ENCODE results near the gene GABRG3.

DNA sequence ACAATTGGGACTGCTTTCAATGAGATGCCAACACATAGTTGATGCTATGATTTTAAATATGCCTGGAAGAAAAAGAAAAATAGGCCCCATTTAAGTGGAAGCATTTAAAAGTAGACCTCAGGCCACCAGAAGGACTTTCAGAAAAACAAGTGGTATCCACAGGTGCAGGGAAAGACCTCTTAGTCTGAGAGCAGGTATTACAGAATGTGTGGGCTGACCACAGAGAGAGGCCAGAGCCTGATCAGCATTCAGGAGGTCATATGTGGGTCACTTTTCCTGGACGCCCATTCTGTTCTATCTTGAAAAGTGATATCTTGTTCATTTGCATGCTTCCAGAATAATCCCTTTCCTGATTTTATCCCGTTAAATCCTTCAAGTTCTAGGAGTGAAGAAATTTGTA lies 95.5 kb downstream of the GABRG3 start:
- no peak for TF ChIP-seq POLR2A (IDR thresholded peaks at IDR 0.05; ENCODE audit: low read depth, low read length)
- no peak for TF ChIP-seq POU2F2 (IDR thresholded peaks at IDR 0.05; ENCODE audit: low read depth, low read length)
- no peak for TF ChIP-seq TAF1 (IDR thresholded peaks at IDR 0.05; ENCODE audit: low read depth, low read length)
- TF ChIP-seq SPI1 (IDR thresholded peaks at IDR 0.05; ENCODE audit: low read depth, low read length) = no peak
- TF ChIP-seq POLR2AphosphoS5 (IDR thresholded peaks at IDR 0.05; ENCODE audit: low read depth, low read length) = no peak
- no peak for TF ChIP-seq PAX5 (IDR thresholded peaks at IDR 0.05; ENCODE audit: insufficient read depth, low read length, severe bottlenecking)

All from GM12891 (cell line).